Subcutaneous adipose tissue (tissue), 4 donors: ENCODE results near the gene SLCO4A1. TPM values are rescaled to one million over a fixed set of nuclear protein-coding genes. Genes with fewer than 3 reads are reported as not detected.

Experiments
- CTCF ChIP-seq: fragments of 450-650 bp; IDR thresholded peaks from one replicate; pipeline ENCODE4 v1.5.1; 2016; ENCODE audit warnings: low read depth, mild to moderate bottlenecking, control low read depth, antibody characterized with exemption, moderate library complexity
- total RNA-seq, 4 donors: library from RNA; depleted of rRNA; stranded (reverse); fragments of >200 nt; gene quantifications; one replicate each; pipeline ENCODE4 v1.1.0, GENCODE V29; 2016

SLCO4A1 gene
- total RNA-seq, 4 donors from 2014 or later: 9.0 to 38.5 (median 28.3) TPM

DNA sequence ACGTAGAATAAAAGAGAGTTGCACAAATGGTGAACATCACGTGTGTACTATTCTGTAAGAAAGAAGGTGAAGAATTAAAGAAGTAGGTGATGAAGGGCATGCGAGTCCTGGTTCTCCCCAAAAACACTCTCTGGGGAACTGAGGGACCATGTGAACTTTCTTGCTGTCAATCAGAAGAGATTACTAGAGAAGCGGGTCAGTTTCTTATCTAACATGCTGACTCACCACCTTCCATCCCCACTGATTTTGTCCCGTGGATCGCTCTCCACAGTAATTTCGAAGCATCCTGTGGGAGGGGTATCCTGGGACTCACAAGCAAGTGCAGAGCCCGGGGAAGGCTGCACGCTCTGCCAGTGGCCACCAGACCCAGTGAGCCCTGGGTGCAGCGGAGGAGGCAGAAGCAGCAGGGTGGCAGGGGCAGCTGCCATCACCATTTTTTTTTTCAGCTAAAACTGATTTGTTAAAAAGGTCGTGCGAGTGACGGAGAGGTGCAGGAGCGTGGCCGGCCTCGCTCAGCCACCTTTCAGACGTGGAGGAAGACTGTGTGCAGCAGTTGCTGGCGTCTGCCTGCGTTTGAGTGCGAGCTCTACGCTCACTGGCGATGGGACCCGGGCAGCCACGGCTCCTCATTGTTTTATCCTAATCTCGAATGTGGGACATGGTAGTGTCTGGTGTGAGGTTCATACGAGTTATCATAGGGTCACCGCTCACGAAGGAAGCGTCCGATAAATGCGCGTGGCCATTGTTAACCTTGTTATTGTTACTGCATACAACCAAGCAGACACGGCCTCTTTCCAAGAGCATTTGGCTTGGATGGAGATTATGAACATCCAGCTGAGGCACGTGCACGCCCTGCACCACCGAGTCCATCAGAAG lies 28.0 kb upstream of the SLCO4A1 start:
- no peak for TF ChIP-seq CTCF

DNA sequence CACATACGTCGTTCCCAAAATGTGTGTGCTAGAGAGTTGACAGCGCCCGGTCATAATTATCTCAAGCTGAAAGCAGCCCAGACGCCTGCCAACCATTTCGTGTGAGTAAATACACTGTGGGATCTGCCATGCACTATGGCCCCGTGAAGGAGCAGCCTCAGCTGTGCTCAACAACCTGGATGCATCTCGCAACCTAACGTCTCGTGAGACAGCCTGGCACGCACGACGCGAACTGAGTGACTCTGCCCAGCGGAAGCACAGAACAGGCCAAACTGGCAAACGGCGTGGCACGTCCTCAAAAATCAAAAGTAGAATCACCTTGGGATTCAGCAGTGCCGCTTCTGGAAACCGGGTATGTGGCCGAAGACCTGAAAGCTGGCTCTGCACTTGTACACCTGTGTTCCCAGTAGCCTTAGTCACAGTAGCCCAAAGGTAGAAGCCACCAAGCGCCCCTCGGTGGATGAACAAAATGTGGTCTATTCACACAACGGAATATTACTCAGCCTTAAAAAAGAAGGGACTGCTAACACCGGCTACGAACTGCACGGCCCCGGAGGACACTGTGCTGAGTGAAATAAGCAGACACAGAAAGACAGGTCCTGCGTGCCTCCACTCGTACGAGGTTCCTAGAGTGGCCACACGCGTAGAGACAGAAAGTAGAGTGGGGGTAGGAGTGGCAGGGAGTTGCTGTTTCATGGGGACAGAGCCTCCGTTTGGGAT lies 27.2 kb upstream of the SLCO4A1 start:
- no peak for TF ChIP-seq CTCF

- TF ChIP-seq CTCF: no peak
Measured at GRCh38 chr20:62615750-62616251, 26.5 kb upstream of the SLCO4A1 start.

DNA sequence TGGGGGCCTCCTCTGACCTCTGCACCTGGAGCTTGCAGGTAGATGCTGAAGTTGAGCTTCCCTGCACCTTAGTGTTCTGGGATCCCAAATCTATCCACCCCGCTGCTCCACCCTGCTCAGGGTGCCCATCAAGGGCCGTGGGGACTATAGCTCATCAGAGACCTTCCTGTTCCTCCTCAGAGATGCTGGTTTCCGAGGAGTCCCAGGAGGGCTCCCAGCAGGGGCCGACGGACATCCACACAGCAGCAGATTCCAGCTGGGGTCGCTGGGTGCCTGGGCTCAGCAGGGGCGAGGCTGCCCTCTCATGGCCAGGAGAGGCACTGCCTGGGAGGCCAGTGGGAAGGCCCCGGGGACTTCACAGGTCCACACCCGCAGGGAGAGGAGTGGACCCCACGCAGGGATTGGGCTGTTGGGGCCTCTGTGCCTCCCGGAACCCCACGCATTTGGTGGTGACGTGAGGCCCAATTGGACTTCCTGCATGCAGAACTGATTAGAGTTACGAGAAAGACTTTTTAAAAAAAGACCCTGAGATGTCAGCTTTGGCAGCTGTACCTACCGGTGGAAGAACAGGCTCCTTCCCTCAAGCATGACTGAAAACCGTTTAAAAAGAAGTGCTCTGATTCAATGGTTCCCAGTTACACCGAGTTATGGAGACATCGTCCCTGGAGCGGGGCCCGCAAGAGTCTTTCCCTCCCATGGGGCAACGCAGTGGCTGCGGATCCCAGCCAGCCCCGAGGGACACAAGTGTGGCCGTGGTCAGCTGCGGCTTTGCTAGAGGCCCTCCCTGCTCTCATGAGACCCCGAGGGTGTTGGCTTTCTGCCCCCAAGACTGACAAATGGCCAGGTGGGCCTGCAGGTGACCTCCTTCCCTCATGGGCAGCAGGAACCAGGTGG lies 25.3 kb upstream of the SLCO4A1 start:
- no peak for TF ChIP-seq CTCF

DNA sequence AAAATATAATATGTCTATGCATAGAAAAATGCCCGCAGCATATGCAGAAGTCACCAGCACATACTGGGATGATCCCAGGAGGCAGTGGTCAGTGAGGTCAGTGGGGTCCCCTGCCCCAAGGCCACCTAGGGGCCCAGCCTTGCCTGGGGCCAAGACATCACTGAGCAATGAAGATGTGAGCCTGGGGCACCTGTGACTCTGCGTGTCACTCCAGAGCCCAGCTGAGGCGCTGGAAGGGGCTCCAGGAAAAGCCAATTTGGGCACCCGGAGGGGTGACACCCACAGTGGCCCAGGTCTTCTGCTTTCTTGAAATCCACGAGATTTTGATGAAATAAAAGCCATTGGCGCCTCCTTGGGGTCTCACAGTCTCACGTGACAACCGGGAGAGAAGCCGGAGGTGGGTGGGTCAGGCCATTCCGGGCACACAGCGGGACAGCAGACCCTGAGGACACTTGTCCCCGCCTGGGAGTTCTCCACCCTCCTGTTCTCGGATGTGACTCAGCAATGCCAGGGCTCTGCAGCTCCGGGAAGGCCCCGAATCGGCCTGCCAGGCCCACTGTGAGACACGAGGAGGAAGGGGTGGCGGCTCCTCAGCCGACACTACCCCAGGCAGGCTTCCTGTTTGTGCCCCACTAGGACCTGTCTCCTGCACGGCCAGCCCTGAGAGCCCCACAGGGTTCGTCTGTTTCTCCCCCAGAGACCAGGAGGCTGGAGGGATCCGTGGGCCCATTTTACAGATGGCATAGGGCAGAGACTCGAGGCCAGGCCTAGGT lies 24.4 kb upstream of the SLCO4A1 start:
- TF ChIP-seq CTCF: no peak

DNA sequence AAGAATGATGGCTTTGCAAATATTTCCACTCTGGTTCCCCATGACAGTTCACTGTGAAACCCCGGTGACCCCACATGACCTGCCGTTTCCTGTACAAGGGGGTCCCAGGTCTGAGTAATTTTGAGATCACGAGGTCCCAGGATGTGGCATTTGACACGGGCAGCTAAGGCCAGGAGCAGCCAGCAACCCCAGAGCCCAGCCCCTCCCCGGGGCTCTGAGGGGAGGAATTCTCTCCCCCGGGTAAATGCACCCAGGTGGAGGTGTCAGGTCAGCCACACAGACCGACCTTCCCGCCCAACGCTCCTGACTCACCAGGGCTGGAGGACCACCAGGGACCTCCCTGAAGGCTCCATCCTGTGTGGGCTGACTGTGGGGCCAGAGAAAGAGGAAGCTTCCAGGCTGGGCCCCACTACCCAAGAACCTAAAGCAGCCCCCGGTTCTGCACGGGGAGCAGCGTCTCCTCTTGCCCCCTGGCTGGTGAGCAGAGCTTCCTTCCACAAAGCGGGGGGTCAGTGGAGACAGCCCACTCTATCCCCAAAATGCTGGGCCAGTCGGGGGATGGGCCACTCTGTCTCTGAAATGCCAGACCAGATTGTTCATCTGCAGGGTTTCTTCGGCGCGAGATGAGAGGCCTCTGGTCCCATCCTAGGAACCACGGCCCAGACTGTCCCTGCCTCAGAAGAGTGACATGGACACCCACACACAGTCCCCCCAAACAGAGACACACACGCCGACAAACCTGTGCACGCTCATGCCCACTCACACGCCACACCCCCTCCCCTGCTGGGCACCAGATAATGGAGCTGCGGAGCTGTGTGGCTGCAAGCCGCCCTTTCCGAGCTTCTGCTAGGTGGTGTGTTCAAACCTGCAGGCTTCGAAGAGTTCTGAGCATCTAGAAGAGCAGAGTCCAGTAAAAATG lies 23.4 kb upstream of the SLCO4A1 start:
- TF ChIP-seq CTCF: no peak
